Chondrocyte (in vitro differentiated cells): ENCODE results near the gene NRG2. TPM values are rescaled to one million over a fixed set of nuclear protein-coding genes. Genes with fewer than 3 reads are reported as not detected.

Experiments
- DNase-seq: peaks from one replicate; pipeline ENCODE4 v3.0.0; 2021; ENCODE audit warnings: mixed read lengths, low spot score
- H3K27ac Mint-ChIP-seq: one replicate; pipeline ENCODE4 v1.8.0; 2021; ENCODE audit warnings: mild to moderate bottlenecking, moderate library complexity, mixed read lengths; ENCODE audit not compliant: unreplicated experiment
- H3K27me3 Mint-ChIP-seq: 2 replicates; pipeline ENCODE4 v1.8.0; 2021; ENCODE audit warnings: low read depth, mixed read lengths
- H3K36me3 Mint-ChIP-seq: 2 replicates; pipeline ENCODE4 v1.8.0; 2021; ENCODE audit warnings: low read depth, mixed read lengths
- H3K4me1 Mint-ChIP-seq: 2 replicates; pipeline ENCODE4 v1.8.0; 2021; ENCODE audit warnings: low read depth, mild to moderate bottlenecking, mixed read lengths
- H3K4me3 Mint-ChIP-seq: one replicate; pipeline ENCODE4 v1.8.0; 2021; ENCODE audit warnings: mild to moderate bottlenecking, moderate library complexity, mixed read lengths; ENCODE audit not compliant: unreplicated experiment
- H3K9me3 Mint-ChIP-seq: 2 replicates; pipeline ENCODE4 v1.8.0; 2021; ENCODE audit warnings: low read depth, mixed read lengths
- CTCF ChIP-seq: fragments of 200-600 bp; sonication (generic); IDR thresholded peaks from 2 replicates; pipeline ENCODE4 v1.5.0; 2021; ENCODE audit warnings: antibody characterized with exemption, mild to moderate bottlenecking, moderate library complexity
- total RNA-seq: library from RNA; stranded (reverse); gene quantifications from 3 replicates; pipeline ENCODE4 v1.2.1, GENCODE V29; 2021

The NRG2 gene
- total RNA-seq, 1 donor from 2014 or later, result 0.27 TPM

- H3K27ac Mint-ChIP-seq, result no peak overlapping the region
- H3K4me1 Mint-ChIP-seq, result peaks cover 17% of the 10 kb centered on the region
- no peaks in the 10 kb centered on the region for H3K36me3 Mint-ChIP-seq
- peak overlapping the region; percentile 76 for H3K4me3 Mint-ChIP-seq
- H3K27me3 Mint-ChIP-seq, result peaks cover 38% of the 10 kb centered on the region
- no peaks in the 10 kb centered on the region for H3K9me3 Mint-ChIP-seq
- no peak for DNase-seq
- no peak for TF ChIP-seq CTCF
Measured at GRCh38 chr5:140042393-140042642, 781 bp downstream of the NRG2 start.

GRCh38 chr5:140041492-140042392 lies 1.4 kb downstream of the NRG2 start:
- DNase-seq, result peak; percentile 88
- peaks cover 17% of the 10 kb centered on the region for H3K4me1 Mint-ChIP-seq
- peak overlapping the region; percentile 76 for H3K4me3 Mint-ChIP-seq
- H3K36me3 Mint-ChIP-seq, result no peaks in the 10 kb centered on the region
- peaks cover 43% of the 10 kb centered on the region for H3K27me3 Mint-ChIP-seq
- no peak for TF ChIP-seq CTCF
- H3K27ac Mint-ChIP-seq, result no peak overlapping the region
- no peaks in the 10 kb centered on the region for H3K9me3 Mint-ChIP-seq

- peak overlapping the region; percentile 67 for H3K4me3 Mint-ChIP-seq
- no peak for DNase-seq
- H3K4me1 Mint-ChIP-seq, result peaks cover 17% of the 10 kb centered on the region
- H3K27me3 Mint-ChIP-seq, result peaks cover 48% of the 10 kb centered on the region
- no peaks in the 10 kb centered on the region for H3K36me3 Mint-ChIP-seq
- H3K27ac Mint-ChIP-seq, result no peak overlapping the region
- TF ChIP-seq CTCF, result no peak
- H3K9me3 Mint-ChIP-seq, result no peaks in the 10 kb centered on the region
Measured at GRCh38 chr5:140041099-140041491, 2.0 kb downstream of the NRG2 start.

- no peak for DNase-seq
- peaks cover 47% of the 10 kb centered on the region for H3K27me3 Mint-ChIP-seq
- H3K36me3 Mint-ChIP-seq, result no peaks in the 10 kb centered on the region
- no peak overlapping the region for H3K4me3 Mint-ChIP-seq
- H3K27ac Mint-ChIP-seq, result no peak overlapping the region
- no peaks in the 10 kb centered on the region for H3K9me3 Mint-ChIP-seq
- TF ChIP-seq CTCF, result no peak
- peaks cover 17% of the 10 kb centered on the region for H3K4me1 Mint-ChIP-seq
Measured at GRCh38 chr5:140040358-140040757, 2.7 kb downstream of the NRG2 start.

- Mint-ChIP-seq H3K4me3 (no peak overlapping the region), H3K9me3 (peaks cover 5% of the 10 kb centered on the region), H3K27ac (no peak overlapping the region), H3K36me3 (peaks cover 2% of the 10 kb centered on the region), H3K4me1 (peaks cover 17% of the 10 kb centered on the region), H3K27me3 (peaks cover 43% of the 10 kb centered on the region)
- TF ChIP-seq CTCF, result no peak
- DNase-seq, result no peak
Measured at GRCh38 chr5:140039561-140039960, 3.5 kb downstream of the NRG2 start.
